Body of pancreas (tissue), 4 donors: ENCODE measurements around the gene COG8. TPM values are rescaled to one million over a fixed set of nuclear protein-coding genes. Genes with fewer than 3 reads are reported as not detected.

Experiments
- ATAC-seq: fragments of 150-250 bp; one replicate; pipeline ENCODE4 v1.9.1; 2016
- DNase-seq, 4 donors: peaks; one replicate each; pipeline ENCODE4 v3.0.0-alpha.2; 2019
- H3K27ac ChIP-seq, 4 donors: fragments of 200-600 bp; sonication (generic); 1 replicate in 3 of 4; 2 replicates in 1 of 4; pipeline versions ENCODE4 v1.5.1 to v1.6.1; 2016 to 2019; ENCODE audit warnings: mild to moderate bottlenecking in 1 of 4, mixed read lengths in 1 of 4, moderate library complexity in 1 of 4
- H3K27me3 ChIP-seq, 2 donors: fragments of 200-600 bp; sonication (generic); one replicate each; pipeline ENCODE4 v1.6.0; 2016; ENCODE audit warnings: mild to moderate bottlenecking in 1 of 2
- H3K36me3 ChIP-seq, 2 donors: fragments of 200-600 bp; sonication (generic); replicated peaks in 1 of 2; 2 replicates each; pipeline ENCODE4 v1.5.1; 2016; ENCODE audit warnings: low read depth in 2 of 2; ENCODE audit not compliant: insufficient read depth in 1 of 2
- H3K4me1 ChIP-seq: fragments of 200-600 bp; sonication (generic); one replicate; pipeline ENCODE4 v1.6.0; 2016
- H3K4me3 ChIP-seq, 2 donors: fragments of 200-600 bp; sonication (generic); 1 replicate in 1 of 2; 2 replicates in 1 of 2; pipeline ENCODE4 v1.5.1; 2016 to 2019
- H3K9me3 ChIP-seq, 3 donors: fragments of 200-600 bp; sonication (generic); 1 replicate in 2 of 3; 2 replicates in 1 of 3; pipeline ENCODE4 v1.5.1; 2016
- CTCF ChIP-seq, 7 experiments: fragments of 450-650 bp in 4 of 7; fragments of 200-600 bp in 3 of 7; sonication (generic) in 3 of 7; IDR thresholded peaks; one replicate each; pipeline ENCODE4 v1.5.1; 2016 to 2019; ENCODE audit warnings: antibody characterized with exemption in 7 of 7
- POLR2A ChIP-seq, 3 donors: fragments of 450-650 bp; IDR thresholded peaks; one replicate each; pipeline ENCODE4 v1.6.1; 2016; ENCODE audit warnings: antibody characterized with exemption in 3 of 3, mild to moderate bottlenecking in 2 of 3
- WGBS, 2 donors: methylation state at CpG; one replicate each; pipeline ENCODE4 v1.1.5; 2017; 5-methylcytosine and 5-hydroxymethylcytosine counted together
- intact Hi-C: fragments of 100-400 bp; cut with DNase I; formaldehyde crosslinking; loops from one replicate; pipeline ENCODE4 v1.15.1; 2023
- total RNA-seq, 2 donors: library from RNA; depleted of rRNA; stranded (reverse); fragments of >200 nt; gene quantifications; one replicate each; pipeline ENCODE4 v1.1.0, GENCODE V29; 2016

The COG8 gene
- total RNA-seq, 2 donors from 2014 or later: 39.4 to 46.8 TPM

GRCh38 chr16:69329369-69330285 lies 9.7 kb downstream of the COG8 start:
- DNase-seq (peak; percentile 49 to 62 (median 50)), ATAC-seq (peak; percentile 49)
- intact Hi-C loops: no loop called here
- TF ChIP-seq POLR2A (IDR thresholded peaks at IDR 0.05) (no peak), CTCF (IDR thresholded peaks at IDR 0.05) (no peak)
- Histone ChIP-seq H3K27me3 (no peaks in the 10 kb centered on the region), H3K36me3 (peaks cover 0 to 9% of the 10 kb centered on the region in 2 donors), H3K27ac (peak overlapping the region; percentile 75 to 93 (median 90)), H3K9me3 (no peaks in the 10 kb centered on the region), H3K4me1 (peaks cover 56% of the 10 kb centered on the region), H3K4me3 (peak overlapping the region; percentile 57 to 80)
- WGBS, 2 donors: 5 to 26% methylated on average over 6 to 76 of the region's 77 CpGs

- no peak overlapping the region for H3K4me3 ChIP-seq
- no peaks in the 10 kb centered on the region for H3K27me3 ChIP-seq
- peaks cover 0 to 3% of the 10 kb centered on the region in 2 donors for H3K36me3 ChIP-seq
- 34 to 45% methylated on average over 6 to 10 of the region's 10 CpGs for WGBS, 2 donors
- ATAC-seq (no peak), DNase-seq (peak in 1 of 4 donors; percentile 17)
- peaks cover 64% of the 10 kb centered on the region for H3K4me1 ChIP-seq
- no peak for TF ChIP-seq CTCF (IDR thresholded peaks at IDR 0.05)
- no peaks in the 10 kb centered on the region for H3K9me3 ChIP-seq
- intact Hi-C loops: no loop called here
- H3K27ac ChIP-seq: peak overlapping the region in 3 of 4 donors; percentile 0 to 93 (median 93)
These were observed 10.5 kb downstream of the COG8 start for GRCh38 chr16:69328854-69329316.

- peaks cover 0 to 6% of the 10 kb centered on the region in 2 donors for H3K36me3 ChIP-seq
- ATAC-seq (no peak), DNase-seq (peak in 1 of 4 donors; percentile 10)
- H3K9me3 ChIP-seq: no peaks in the 10 kb centered on the region
- TF ChIP-seq POLR2A (IDR thresholded peaks at IDR 0.05) (no peak), CTCF (IDR thresholded peaks at IDR 0.05) (no peak)
- peaks cover 64% of the 10 kb centered on the region for H3K4me1 ChIP-seq
- 70 to 81% methylated on average over 14 of the region's 14 CpGs for WGBS, 2 donors
- intact Hi-C loops: no loop called here
- H3K4me3 ChIP-seq: no peak overlapping the region
- H3K27me3 ChIP-seq: no peaks in the 10 kb centered on the region
- peak overlapping the region in 3 of 4 donors; percentile 15 to 93 (median 34) for H3K27ac ChIP-seq
These were observed 11.6 kb downstream of the COG8 start for GRCh38 chr16:69327585-69328310.

GRCh38 chr16:69326172-69326873 lies 13.0 kb downstream of the COG8 start:
- TF ChIP-seq CTCF (IDR thresholded peaks at IDR 0.05) (no peak), POLR2A (IDR thresholded peaks at IDR 0.05) (no peak)
- peak in 3 of 4 donors; percentile 38 to 52 (median 48) for DNase-seq
- no peaks in the 10 kb centered on the region for H3K9me3 ChIP-seq
- H3K27ac ChIP-seq: peak overlapping the region in 3 of 4 donors; percentile 6 to 54 (median 51)
- H3K36me3 ChIP-seq: peaks cover under 1 to 13% of the 10 kb centered on the region in 2 donors
- ATAC-seq: no peak
- H3K4me1 ChIP-seq: peaks cover 64% of the 10 kb centered on the region
- WGBS, 2 donors: 21 to 28% methylated on average over 7 of the region's 7 CpGs
- intact Hi-C loops: no loop called here
- no peaks in the 10 kb centered on the region for H3K27me3 ChIP-seq
- no peak overlapping the region for H3K4me3 ChIP-seq
